GM19463 (cell line): ENCODE measurements around the gene HYDIN.

Experiments used
- ATAC-seq: cut with Tn5 transposase; IDR thresholded peaks from one replicate; pipeline ENCODE4 v1.9.1; 2021; ENCODE audit warnings: mild to moderate bottlenecking, moderate library complexity; ENCODE audit not compliant: unreplicated experiment

The HYDIN gene

GRCh38 chr16:71230122-71230845 lies at the start of gene HYDIN:
TSS of gene HYDIN (minus strand) at chr16:71230722. CDS start at chr16:71186895, 43,827 bp downstream.
- no peak for ATAC-seq

- no peak for ATAC-seq
Measured at GRCh38 chr16:71276589-71277334, 46.2 kb upstream of the HYDIN start.

GRCh38 chr16:71273384-71273783 lies 42.9 kb upstream of the HYDIN start:
- no peak for ATAC-seq

GRCh38 chr16:71264299-71264698 lies 33.8 kb upstream of the HYDIN start:
- no peak for ATAC-seq

GRCh38 chr16:71263582-71263981 lies 33.1 kb upstream of the HYDIN start:
- ATAC-seq: no peak

- no peak for ATAC-seq
Measured at GRCh38 chr16:71262391-71262790, 31.9 kb upstream of the HYDIN start.

- no peak for ATAC-seq
Measured at GRCh38 chr16:71260995-71261394, 30.5 kb upstream of the HYDIN start.

GRCh38 chr16:71259086-71259485 lies 28.6 kb upstream of the HYDIN start:
- no peak for ATAC-seq

- no peak for ATAC-seq
Measured at GRCh38 chr16:71258372-71258771, 27.9 kb upstream of the HYDIN start.

- no peak for ATAC-seq
Measured at GRCh38 chr16:71257768-71258167, 27.2 kb upstream of the HYDIN start.

GRCh38 chr16:71255721-71256120 lies 25.2 kb upstream of the HYDIN start:
- ATAC-seq: no peak

- no peak for ATAC-seq
Measured at GRCh38 chr16:71254832-71255525, 24.5 kb upstream of the HYDIN start.

GRCh38 chr16:71250461-71251235 lies 20.1 kb upstream of the HYDIN start:
- no peak for ATAC-seq

- ATAC-seq: no peak
Measured at GRCh38 chr16:71249399-71249798, 18.9 kb upstream of the HYDIN start.

- ATAC-seq: no peak
Measured at GRCh38 chr16:71247478-71247877, 17.0 kb upstream of the HYDIN start.

- no peak for ATAC-seq
Measured at GRCh38 chr16:71246309-71246708, 15.8 kb upstream of the HYDIN start.

GRCh38 chr16:71244521-71244920 lies 14.0 kb upstream of the HYDIN start:
- ATAC-seq: no peak

- no peak for ATAC-seq
Measured at GRCh38 chr16:71242601-71243000, 12.1 kb upstream of the HYDIN start.

GRCh38 chr16:71242036-71242435 lies 11.5 kb upstream of the HYDIN start:
- ATAC-seq: no peak

- no peak for ATAC-seq
Measured at GRCh38 chr16:71229344-71229743, 1.2 kb downstream of the HYDIN start.
